HepG2 (cell line): ENCODE measurements around the gene KIF3C. TPM values are rescaled to one million over a fixed set of nuclear protein-coding genes. Genes with fewer than 3 reads are reported as not detected.

Experiments
- AGO2 ChIP-seq: fragments of 200-400 bp; formaldehyde crosslinking; optimal IDR thresholded peaks from 2 replicates; pipeline ENCODE3; 2017; ENCODE audit warnings: mild to moderate bottlenecking, low read depth, low read length, moderate library complexity
- CCAR2 ChIP-seq: fragments of 200-400 bp; formaldehyde crosslinking; optimal IDR thresholded peaks from 2 replicates; pipeline ENCODE3; 2018; ENCODE audit warnings: low read depth, mild to moderate bottlenecking, low read length, moderate library complexity
- CSRNP1 ChIP-seq: sonication (generic); formaldehyde crosslinking; IDR thresholded peaks from 2 replicates; pipeline ENCODE4 v1.8.1; 2023; ENCODE audit warnings: mild to moderate bottlenecking, missing genetic modification reagents
- IKZF5 ChIP-seq: IDR thresholded peaks from 2 replicates; pipeline ENCODE4 v1.6.1; 2018; ENCODE audit warnings: missing genetic modification reagents, mild to moderate bottlenecking, missing compliant biosample characterization
- NCOA1 ChIP-seq: sonication (generic); formaldehyde crosslinking; IDR thresholded peaks from 2 replicates; pipeline ENCODE4 v1.9.0; 2021; ENCODE audit warnings: missing genetic modification reagents
- RORA ChIP-seq: sonication (generic); formaldehyde crosslinking; IDR thresholded peaks from 2 replicates; pipeline ENCODE4 v1.5.0; 2020; ENCODE audit warnings: mild to moderate bottlenecking, missing genetic modification reagents, moderate library complexity
- SAP130 ChIP-seq: IDR thresholded peaks from 2 replicates; pipeline ENCODE4 v1.6.1; 2016; ENCODE audit warnings: low read depth
- TEAD2 ChIP-seq: sonication (generic); formaldehyde crosslinking; IDR thresholded peaks from 2 replicates; pipeline ENCODE4 v1.9.0; 2021; ENCODE audit warnings: missing genetic modification reagents
- TFAP4 ChIP-seq: sonication (generic); IDR thresholded peaks from 2 replicates; pipeline ENCODE4 v1.6.1; 2016; ENCODE audit warnings: low read depth, borderline replicate concordance
- TFE3 ChIP-seq: IDR thresholded peaks from 2 replicates; pipeline ENCODE4 v1.6.1; 2016
- ZBED4 ChIP-seq: sonication (generic); formaldehyde crosslinking; IDR thresholded peaks from 2 replicates; pipeline ENCODE4 v1.4.0; 2020; ENCODE audit warnings: missing genetic modification reagents, borderline replicate concordance
- ZNF264 ChIP-seq: sonication (generic); formaldehyde crosslinking; IDR thresholded peaks from 2 replicates; pipeline ENCODE4 v1.4.0; 2020; ENCODE audit warnings: missing genetic modification reagents
- ZNF460 ChIP-seq: sonication (generic); formaldehyde crosslinking; IDR thresholded peaks from 2 replicates; pipeline ENCODE4 v1.5.1; 2020; ENCODE audit warnings: missing genetic modification reagents, mild to moderate bottlenecking, borderline replicate concordance
- ZNF672 ChIP-seq: sonication (generic); formaldehyde crosslinking; IDR thresholded peaks from 2 replicates; pipeline ENCODE4 v1.8.1; 2022; ENCODE audit warnings: missing genetic modification reagents
- ZNF768 ChIP-seq: sonication (generic); formaldehyde crosslinking; IDR thresholded peaks from 2 replicates; pipeline ENCODE4 v1.4.0; 2020; ENCODE audit warnings: missing genetic modification reagents
- ZNF784 ChIP-seq: sonication (generic); formaldehyde crosslinking; IDR thresholded peaks from 2 replicates; pipeline ENCODE4 v1.5.1; 2020; ENCODE audit warnings: missing genetic modification reagents, mild to moderate bottlenecking, borderline replicate concordance
- ZNF792 ChIP-seq: IDR thresholded peaks from 2 replicates; pipeline ENCODE4 v1.6.1; 2016
- polyA plus RNA-seq, 8 experiments: library from polyadenylated mRNA; depleted of rRNA in 3 of 8; stranded (reverse) in 7 of 8; unstranded in 1 of 8; fragments of >200 nt; fragmentation: Illumina TruSeq in 4 of 8; extraction: Trizol in 4 of 8; gene quantifications; 2 replicates each; pipeline versions ENCODE4 v1.2.1 to v1.2.3, GENCODE V29; 2011 to 2016; ENCODE audit warnings: low read depth in 4 of 8, missing spikeins in 1 of 8, mixed read lengths in 1 of 8; ENCODE audit not compliant: insufficient read depth in 1 of 8
- total RNA-seq, 5 experiments: library from RNA; depleted of rRNA; stranded (reverse); fragments of >200 nt; fragmentation: Illumina TruSeq; extraction: Trizol; gene quantifications; 2 replicates each; pipeline ENCODE4 v1.2.3, GENCODE V29; 2016; ENCODE audit warnings: low read depth in 1 of 5

The KIF3C gene
- total and polyA plus RNA-seq, 2 of the 13 experiments (the other 11 are each of a cell fraction or from before 2014, with no cell fraction given), result 3.6 to 4.9 TPM

GRCh38 chr2:26018184-26019055, 36.1 kb upstream of the KIF3C start (continued):
- TF ChIP-seq TFE3 (peak; percentile 85), ZBED4 (0 out of 2 replicates have a peak, but pooled peaks have one; percentile 15), ZNF460 (CRISPR knock-in tag) (no peak), TEAD2 (CRISPR knock-in tag) (no peak), TFAP4 (peak; percentile 91; the same call in 1 of the 2 replicates), ZNF784 (no peak), IKZF5 (no peak), SAP130 (peak; percentile 36; the same call in 1 of the 2 replicates), RORA (CRISPR knock-in tag) (no peak), AGO2 (no peak), CSRNP1 (CRISPR knock-in tag) (no peak), ZNF768 (CRISPR knock-in tag) (peak; percentile 39; the same call in 1 of the 2 replicates), CCAR2 (no peak), ZNF792 (CRISPR knock-in tag) (0 out of 2 replicates have a peak, but pooled peaks have one; percentile 33), ZNF672 (no peak), NCOA1 (no peak), ZNF264 (CRISPR knock-in tag) (no peak)
